ENCODE results near the gene LDB2. TPM values are rescaled to one million over a fixed set of nuclear protein-coding genes. Genes with fewer than 3 reads are reported as not detected.

Gene LDB2
- total and polyA plus RNA-seq, 2 of the 8 experiments (the other 6 are each of a cell fraction or from before 2014, with no cell fraction given): 57.0 to 140 TPM

- no peak overlapping the region for H3K4ac ChIP-seq (replicated peaks; ENCODE audit: insufficient read length, low read depth, low read length)
- H2BK12ac ChIP-seq (ENCODE audit: low read depth, low read length): peak overlapping the region; percentile 3; the same call in 1 of the 2 replicates
- no peak overlapping the region for H3K9ac ChIP-seq (replicated peaks in 1 of 4; ENCODE audit: extremely low read depth in 1 of 4, low read depth in 3 of 4, low read length in 3 of 4)
- H2BK120ac ChIP-seq (replicated peaks; ENCODE audit: low read depth, low read length): peak overlapping the region; percentile 40
- no peak overlapping the region for H3K4me2 ChIP-seq (ENCODE audit: insufficient read depth in 1 of 2, low read depth in 2 of 2, low read length in 2 of 2)
- DNase-seq (ENCODE audit: low read depth in 1 of 2, low spot score in 2 of 2) (peak in 1 of 2 experiments; percentile 58), FAIRE-seq (peak; percentile 76)
- H2AK5ac ChIP-seq (ENCODE audit: low read depth, low read length): 0 out of 2 replicates have a peak overlapping the region, but pooled peaks have one; percentile 7
- peaks cover 0 to 8% of the 10 kb centered on the region in 2 experiments; a peak in 3 of 4 replicates for H3K79me2 ChIP-seq (ENCODE audit: control insufficient read depth in 1 of 2, insufficient read depth in 2 of 2, low read length in 2 of 2)
- no peak overlapping the region; a peak in 1 of 8 replicates for H3K4me3 ChIP-seq (ENCODE audit: extremely low read depth in 1 of 4, insufficient read depth in 2 of 4, low read depth in 3 of 4, low read length in 4 of 4)
- peaks cover 3 to 15% (median 11%) of the 10 kb centered on the region in 4 experiments; a peak in 6 of 7 replicates for H3K4me1 ChIP-seq (replicated peaks in 1 of 4; ENCODE audit: control insufficient read depth in 3 of 4, insufficient read depth in 4 of 4, low read length in 3 of 4)
- H3K27me3 ChIP-seq (replicated peaks in 1 of 4; ENCODE audit: control insufficient read depth in 3 of 4, extremely low read depth in 1 of 4, insufficient read depth in 3 of 4, low read length in 3 of 4): no peaks in the 10 kb centered on the region
- H3K36me3 ChIP-seq (ENCODE audit: control insufficient read depth in 2 of 4, insufficient read depth in 4 of 4, low read length in 3 of 4): no peaks in the 10 kb centered on the region
- H3K27ac ChIP-seq (ENCODE audit: low read depth, low read length): no peak overlapping the region
- H3K18ac ChIP-seq (ENCODE audit: extremely low read depth, low read length): no peak overlapping the region
- ChIA-PET POLR2A (ENCODE audit: partially characterized antibody) (no interaction called here), CTCF (ENCODE audit: partially characterized antibody) (interaction anchor here (0.6 to 2.7 kb wide), 9 partner anchors 9 to 107 kb away, joined by 3 to 12 read pairs (median 4); no protein-coding TSS in a partner anchor)
- 0 out of 2 replicates have a peak overlapping the region, but pooled peaks have one; percentile 0 for H2BK5ac ChIP-seq (ENCODE audit: low read depth, low read length)
- no peak overlapping the region for H3K56ac ChIP-seq (replicated peaks; ENCODE audit: insufficient read length, low read depth, low read length)
- no peaks in the 10 kb centered on the region; the same call in 1 of the 2 replicates for H3K23me2 ChIP-seq (ENCODE audit: low read depth, low read length)
- no peak overlapping the region for H4K5ac ChIP-seq (ENCODE audit: insufficient read length, low read depth, low read length)
- no peak overlapping the region for H4K8ac ChIP-seq (ENCODE audit: extremely low read depth, insufficient read depth, low read length)
- no peaks in the 10 kb centered on the region for H3K79me1 ChIP-seq (ENCODE audit: low read depth, low read length)
- no peak overlapping the region for H3K23ac ChIP-seq (ENCODE audit: insufficient read length)
- no peak overlapping the region for H2AFZ ChIP-seq (ENCODE audit: low read length)
- H4K20me1 ChIP-seq (replicated peaks in 1 of 2; ENCODE audit: control insufficient read depth in 1 of 2, insufficient read depth in 2 of 2, low read length in 2 of 2): no peaks in the 10 kb centered on the region
- no peak overlapping the region for H2BK15ac ChIP-seq (ENCODE audit: low read length)
- no peaks in the 10 kb centered on the region for H3K9me3 ChIP-seq (ENCODE audit: insufficient read depth in 2 of 2, low read depth in 1 of 2, low read length in 1 of 2)
- H4K91ac ChIP-seq (replicated peaks; ENCODE audit: insufficient read length, low read length): peak overlapping the region; percentile 12
- WGBS, 2 experiments (ENCODE audit: extremely low coverage in 1 of 2, insufficient coverage in 1 of 2, insufficient read length in 1 of 2, insufficient replicate concordance in 2 of 2, low coverage in 1 of 2, low lambda C conversion rate in 2 of 2, missing lambda C conversion rate in 1 of 2): 59% methylated on average over 3 of the region's 3 CpGs; no CpG with 5 or more reads in 1 of the 2 experiments
- no peak overlapping the region for H3K14ac ChIP-seq (ENCODE audit: insufficient read length)
- no peak overlapping the region for H2BK20ac ChIP-seq (ENCODE audit: low read length)
- TF ChIP-seq RFX5 (IDR thresholded peaks at IDR 0.05; ENCODE audit: borderline replicate concordance, low read depth, low read length): no peak
- no peak for TF ChIP-seq POLR2AphosphoS5 (IDR thresholded peaks at IDR 0.05; ENCODE audit: low read depth, low read length)
- TF ChIP-seq ATF2 (IDR thresholded peaks at IDR 0.05; ENCODE audit: low read length): no peak
- no peak for TF ChIP-seq USF2 (IDR thresholded peaks at IDR 0.05; ENCODE audit: low read length)
- TF ChIP-seq TAF7 (optimal IDR thresholded peaks at IDR 0.05; ENCODE audit: borderline replicate concordance, low read depth, low read length): no peak
- TF ChIP-seq RAD21 (IDR thresholded peaks at IDR 0.05 in 1 of 2, conservative IDR thresholded peaks at IDR 0.05 in 1 of 2; ENCODE audit: low read depth in 2 of 2, low read length in 2 of 2): peak; percentile 37 to 49; a peak in 3 of 4 replicates
- TF ChIP-seq EP300 (IDR thresholded peaks at IDR 0.05; ENCODE audit: borderline replicate concordance in 1 of 2, low read depth in 2 of 2, low read length in 2 of 2): no peak
- no peak for TF ChIP-seq EZH2 (IDR thresholded peaks at IDR 0.05; ENCODE audit: low read depth, low read length, severe bottlenecking)
- TF ChIP-seq KDM4A (IDR thresholded peaks at IDR 0.05; ENCODE audit: low read depth, low read length, severe bottlenecking): no peak
Measured at GRCh38 chr4:16818005-16818404, 80.4 kb downstream of the LDB2 start.

All from H1 (cell line).